ENCODE data around the gene ETV5. TPM values are rescaled to one million over a fixed set of nuclear protein-coding genes. Genes with fewer than 3 reads are reported as not detected.

The ETV5 gene
- polyA plus RNA-seq, 1 donor from 2014 or later: 0.30 TPM

- no peaks in the 10 kb centered on the region for H4K20me1 ChIP-seq (ENCODE audit: insufficient read depth)
- H2AFZ ChIP-seq (ENCODE audit: low read depth, low read length): no peak overlapping the region
- H3K4me3 ChIP-seq (ENCODE audit: low read length): no peak overlapping the region
- no peak overlapping the region for H3K4me2 ChIP-seq (ENCODE audit: low read length)
- H3K9ac ChIP-seq (ENCODE audit: low read length): no peak overlapping the region
- no peaks in the 10 kb centered on the region for H3K9me3 ChIP-seq (ENCODE audit: low read length)
- no peak overlapping the region for H3K27ac ChIP-seq (ENCODE audit: low read length)
- no peaks in the 10 kb centered on the region for H3K36me3 ChIP-seq (ENCODE audit: insufficient read depth, low read length)
- no peaks in the 10 kb centered on the region for H3F3A ChIP-seq (ENCODE audit: insufficient read depth, low read length, poor library complexity, severe bottlenecking)
- no peaks in the 10 kb centered on the region for H3K9me2 ChIP-seq (ENCODE audit: insufficient read depth, low read length)
- TF ChIP-seq SMC3 (conservative IDR thresholded peaks at IDR 0.05; ENCODE audit: poor library complexity) (no peak), EZH2 (IDR thresholded peaks at IDR 0.05; ENCODE audit: borderline replicate concordance, insufficient read depth, low read length, poor library complexity, severe bottlenecking) (no peak), MXI1 (conservative IDR thresholded peaks at IDR 0.05; ENCODE audit: poor library complexity, severe bottlenecking) (no peak), POLR2AphosphoS5 (IDR thresholded peaks at IDR 0.05) (no peak), EP300 (conservative IDR thresholded peaks at IDR 0.05; ENCODE audit: poor library complexity, severe bottlenecking) (no peak), RAD21 (conservative IDR thresholded peaks at IDR 0.05) (no peak), TAF1 (IDR thresholded peaks at IDR 0.05; ENCODE audit: low read depth) (no peak), REST (IDR thresholded peaks at IDR 0.05; ENCODE audit: borderline replicate concordance) (no peak), CTCF (IDR thresholded peaks at IDR 0.05; ENCODE audit: poor library complexity, severe bottlenecking) (no peak)
- H3K79me2 ChIP-seq (replicated peaks; ENCODE audit: insufficient read depth, low read length): no peaks in the 10 kb centered on the region
- H3K27me3 ChIP-seq (ENCODE audit: insufficient read depth, low read depth, low read length): no peaks in the 10 kb centered on the region
Measured at GRCh38 chr3:185997130-185997529, 111.8 kb downstream of the ETV5 start.

Small RNA genes within 50 kb of the gene (small RNA-seq; reads per million reads assigned to genes)
- gene RF00017: 0 reads per million in 3 experiments

Other genes with a start within 250 kb of the ETV5 start
- gene TRA2B, start 171.1 kb downstream of the ETV5 start, polyA plus RNA-seq: 637 and 780 TPM in 2 replicates